Central memory CD4-positive, alpha-beta T cell (primary cell): Measurements from ENCODE around the gene SENP6.
"Not testable (repeated sequence)": the region's sequence is repeated elsewhere in the genome, so short reads cannot be mapped to it uniquely, and the experiment has no call there.

Source experiments
- DNase-seq: peaks from one replicate; pipeline ENCODE4 v3.0.0; 2022

Gene SENP6

GRCh38 chr6:75666592-75666991 lies 64.9 kb downstream of the SENP6 start:
- no peak for DNase-seq

- no peak for DNase-seq
These were observed 72.2 kb downstream of the SENP6 start for GRCh38 chr6:75673884-75674283.

- no peak for DNase-seq
These were observed 74.7 kb downstream of the SENP6 start for GRCh38 chr6:75676377-75676776.

GRCh38 chr6:75682548-75682947 lies 80.9 kb downstream of the SENP6 start:
- not testable (repeated sequence) for DNase-seq

DNA sequence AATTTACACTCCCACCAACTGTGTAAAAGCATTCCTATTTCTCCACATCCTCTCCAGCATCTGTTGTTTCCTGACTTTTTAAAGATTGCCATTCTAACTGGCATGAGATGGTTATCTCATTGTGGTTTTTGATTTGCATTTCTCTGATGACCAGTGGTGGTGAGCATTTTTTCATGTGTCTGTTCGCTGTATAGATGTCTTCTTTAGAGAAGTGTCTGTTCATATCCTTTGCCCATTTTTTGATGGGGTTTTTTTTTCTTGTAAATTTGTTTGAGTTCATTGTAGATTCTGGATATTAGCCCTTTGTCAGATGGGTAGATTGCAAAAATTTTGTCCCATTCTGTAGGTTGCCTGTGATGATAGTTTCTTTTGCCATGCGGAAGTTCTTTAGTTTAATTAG lies 81.3 kb downstream of the SENP6 start:
- not testable (repeated sequence) for DNase-seq

DNA sequence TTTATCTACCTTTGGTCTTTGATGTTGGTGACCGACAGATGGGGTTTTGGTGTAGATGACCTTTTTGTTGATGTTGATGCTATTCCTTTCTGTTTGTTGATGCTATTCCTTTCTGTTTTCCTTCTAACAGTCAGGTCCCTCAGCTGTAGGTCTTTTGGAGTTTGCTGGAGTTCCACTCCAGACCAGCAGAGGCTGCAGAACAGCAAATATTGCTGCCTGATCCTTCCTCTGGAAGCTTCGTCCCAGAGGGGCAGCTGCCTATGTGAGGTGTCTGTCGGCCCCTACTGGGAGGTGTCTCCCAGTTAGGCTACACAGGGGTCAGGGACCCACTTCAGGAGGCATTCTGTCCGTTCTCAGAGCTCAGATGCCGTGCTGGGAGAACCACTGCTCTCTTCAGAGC lies 85.9 kb downstream of the SENP6 start:
- not testable (repeated sequence) for DNase-seq

- not testable (repeated sequence) for DNase-seq
These were observed 86.3 kb downstream of the SENP6 start for GRCh38 chr6:75687937-75688336.

GRCh38 chr6:75689576-75689975 lies 87.9 kb downstream of the SENP6 start:
- no peak for DNase-seq

- no peak for DNase-seq
These were observed 89.3 kb downstream of the SENP6 start for GRCh38 chr6:75691012-75691411.

DNA sequence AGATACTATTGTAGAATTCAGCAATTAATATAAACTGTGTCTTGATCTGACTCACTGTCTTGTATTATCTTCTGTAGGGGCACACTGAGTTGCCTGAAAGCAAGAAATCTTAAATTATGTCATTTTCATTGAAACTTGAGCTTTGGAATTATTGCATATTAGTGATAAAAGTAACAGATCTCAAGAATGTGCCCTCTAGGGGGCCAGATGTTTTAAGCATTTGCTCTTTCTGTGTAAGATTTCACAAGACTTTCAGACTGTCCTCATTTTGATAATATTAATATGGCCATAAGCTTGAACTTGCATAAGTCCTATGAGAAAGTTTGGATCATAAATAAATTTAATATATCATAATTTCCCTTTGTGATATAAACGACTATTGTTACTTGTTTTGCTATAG lies 91.9 kb downstream of the SENP6 start:
- DNase-seq: no peak

DNA sequence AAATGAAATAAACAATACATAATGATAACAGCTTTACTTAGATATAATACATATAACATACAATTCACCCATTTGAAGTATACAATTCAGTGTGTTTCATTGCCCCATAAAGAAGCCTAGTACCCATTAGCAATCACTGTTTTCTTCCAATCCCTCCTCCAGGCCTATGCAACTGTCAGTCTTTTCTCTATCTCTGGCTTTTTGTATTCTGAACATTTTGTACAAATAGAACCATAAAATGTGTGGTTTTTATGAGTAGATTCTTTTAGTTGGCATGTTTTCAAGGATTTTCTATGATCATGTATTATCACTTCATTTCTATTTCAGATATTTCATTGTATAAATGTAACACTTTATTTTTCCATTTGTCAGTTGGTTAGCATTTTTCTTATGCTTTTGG lies 92.7 kb downstream of the SENP6 start:
- no peak for DNase-seq

DNA sequence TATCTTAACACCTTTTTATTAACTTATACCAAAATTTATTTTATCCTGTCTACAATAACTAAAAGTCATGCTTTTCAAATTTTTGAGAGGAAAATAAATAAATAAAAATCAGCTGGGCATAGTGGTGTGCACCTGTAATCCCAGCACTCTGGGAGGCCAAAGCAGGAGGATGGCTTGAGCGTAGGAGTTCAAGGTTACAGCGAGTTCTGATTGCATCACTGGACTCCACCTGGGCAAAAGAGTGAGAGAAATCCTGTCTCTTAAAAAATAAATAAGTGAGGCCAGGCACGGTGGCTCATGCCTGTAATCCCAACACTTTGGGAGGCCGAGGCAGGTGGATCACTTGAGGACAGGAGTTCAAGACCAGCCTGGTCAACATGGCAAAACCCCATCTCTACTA lies 106.7 kb downstream of the SENP6 start:
- not testable (repeated sequence) for DNase-seq

DNA sequence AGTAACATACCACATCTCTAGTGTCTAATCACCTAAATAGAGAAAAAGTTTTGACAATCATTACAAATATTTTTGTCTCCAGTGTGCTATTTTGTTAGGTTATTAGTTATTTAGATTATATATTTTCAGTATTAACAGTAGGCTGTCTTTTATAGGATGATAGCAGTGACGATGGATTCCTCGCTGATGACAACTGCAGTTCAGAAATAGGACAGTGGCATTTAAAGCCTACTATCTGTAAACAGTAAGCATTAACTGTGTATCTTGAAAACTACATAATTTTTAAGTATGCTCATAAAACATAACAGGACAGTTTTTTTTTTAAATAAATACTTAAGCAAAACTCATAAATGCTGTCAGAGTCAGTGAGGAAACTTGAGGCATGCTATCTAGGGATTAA lies 109.5 kb downstream of the SENP6 start:
- DNase-seq: no peak

DNA sequence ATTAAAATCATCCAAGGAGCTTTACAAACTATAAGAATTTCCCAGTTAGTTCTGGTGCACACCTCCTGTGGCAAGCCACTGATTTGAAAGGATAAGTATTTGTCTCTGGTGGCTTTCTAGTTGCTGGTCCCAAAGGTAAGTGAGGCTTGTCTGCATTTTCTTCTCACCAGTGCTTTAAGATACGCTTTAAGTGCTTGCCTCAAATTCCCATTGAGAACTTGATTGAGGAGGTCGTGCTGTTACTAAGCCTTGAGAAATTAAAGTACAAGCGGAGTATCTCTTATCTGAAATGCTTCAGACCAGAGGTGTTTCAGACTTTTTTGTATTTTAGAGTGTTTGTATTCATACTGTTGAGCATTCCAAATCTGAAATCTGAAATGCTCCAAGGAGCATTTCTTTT lies 117.5 kb downstream of the SENP6 start:
- DNase-seq: no peak

- DNase-seq: no peak
These were observed 121.7 kb downstream of the SENP6 start for GRCh38 chr6:75723382-75723781.

DNA sequence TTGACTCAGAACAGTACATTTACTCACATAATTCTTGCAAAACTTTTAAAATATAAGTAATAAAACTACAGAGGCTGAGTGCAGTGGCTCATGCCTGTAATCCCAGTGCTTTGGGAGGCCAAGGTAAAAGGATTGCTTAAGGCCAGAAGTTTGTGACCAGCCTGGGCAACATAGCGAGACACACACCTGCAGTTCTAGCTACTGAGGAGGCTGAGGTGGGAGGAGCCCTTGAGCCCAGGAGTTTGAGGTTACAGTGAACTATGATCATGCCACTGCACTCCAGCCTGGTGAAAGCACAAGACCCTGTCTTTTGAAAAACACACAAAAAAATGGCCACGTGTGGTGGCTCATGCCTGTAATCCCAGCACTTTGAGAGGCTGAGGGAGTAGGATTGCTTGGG lies 125.5 kb downstream of the SENP6 start:
- DNase-seq: no peak

GRCh38 chr6:75731029-75731428 lies 129.3 kb downstream of the SENP6 start:
- not testable (repeated sequence) for DNase-seq

- no peak for DNase-seq
These were observed 134.0 kb downstream of the SENP6 start for GRCh38 chr6:75735491-75736186.

DNA sequence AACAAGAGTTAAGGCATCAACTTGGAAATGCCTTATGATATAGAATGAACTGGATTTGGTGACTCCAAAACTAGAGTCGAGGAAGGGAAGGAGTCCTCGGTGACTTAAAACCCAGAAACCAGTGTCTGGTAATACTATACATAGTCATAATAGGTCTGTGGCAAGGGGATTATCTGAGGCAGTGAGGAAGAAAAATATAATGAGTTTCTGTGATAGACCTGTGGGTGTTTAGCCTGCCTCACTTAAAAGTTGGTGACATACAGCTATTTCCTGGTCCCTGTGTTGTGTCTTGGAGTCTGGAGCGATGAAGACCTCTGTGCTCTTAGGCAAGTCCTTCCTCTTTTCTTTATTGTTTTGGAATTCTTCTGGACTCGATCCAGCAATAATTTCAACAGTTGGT lies 142.3 kb downstream of the SENP6 start:
- no peak for DNase-seq

- no peak for DNase-seq
These were observed 143.7 kb downstream of the SENP6 start for GRCh38 chr6:75745404-75745803.

GRCh38 chr6:75746221-75746620 lies 144.5 kb downstream of the SENP6 start:
- no peak for DNase-seq

DNA sequence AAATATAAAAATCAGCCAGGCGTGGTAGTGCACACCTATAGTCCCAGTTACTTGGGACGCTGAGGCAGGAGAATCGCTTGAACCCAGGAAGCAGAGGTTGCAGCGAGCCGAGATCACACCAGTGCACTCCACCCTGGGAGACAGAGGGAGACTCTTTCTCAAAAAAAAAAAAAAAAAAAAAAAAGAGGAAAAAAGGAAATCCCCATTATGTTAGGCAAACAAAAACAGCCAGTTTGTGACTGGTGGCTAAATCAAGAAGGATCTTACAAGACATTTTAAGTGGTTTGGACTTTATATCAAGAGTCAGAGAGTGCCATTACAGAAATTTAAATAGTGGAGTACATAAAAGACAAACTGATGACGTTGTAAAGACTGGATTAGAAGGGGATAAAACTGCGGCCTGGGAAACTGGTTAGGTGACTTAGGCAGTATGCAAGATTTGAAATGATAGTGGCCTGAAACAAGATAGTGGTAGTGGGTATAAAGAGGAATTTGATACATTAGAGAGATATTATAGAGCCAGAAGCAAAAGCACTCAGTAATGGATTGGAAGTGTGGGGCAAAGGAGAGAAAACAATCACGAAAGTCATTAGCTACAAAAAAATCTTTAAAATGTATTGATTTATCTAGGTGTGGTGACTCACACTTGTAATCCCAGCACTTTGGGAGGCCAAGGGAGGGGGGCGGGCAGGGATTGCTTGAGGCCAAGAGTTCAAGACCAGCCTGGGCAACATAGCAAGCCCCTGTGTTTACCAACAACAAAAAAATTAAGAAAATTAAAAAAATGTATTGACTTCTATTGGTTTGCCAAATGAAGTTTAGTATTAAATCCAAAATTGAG lies 145.7 kb downstream of the SENP6 start:
- DNase-seq: no peak

DNA sequence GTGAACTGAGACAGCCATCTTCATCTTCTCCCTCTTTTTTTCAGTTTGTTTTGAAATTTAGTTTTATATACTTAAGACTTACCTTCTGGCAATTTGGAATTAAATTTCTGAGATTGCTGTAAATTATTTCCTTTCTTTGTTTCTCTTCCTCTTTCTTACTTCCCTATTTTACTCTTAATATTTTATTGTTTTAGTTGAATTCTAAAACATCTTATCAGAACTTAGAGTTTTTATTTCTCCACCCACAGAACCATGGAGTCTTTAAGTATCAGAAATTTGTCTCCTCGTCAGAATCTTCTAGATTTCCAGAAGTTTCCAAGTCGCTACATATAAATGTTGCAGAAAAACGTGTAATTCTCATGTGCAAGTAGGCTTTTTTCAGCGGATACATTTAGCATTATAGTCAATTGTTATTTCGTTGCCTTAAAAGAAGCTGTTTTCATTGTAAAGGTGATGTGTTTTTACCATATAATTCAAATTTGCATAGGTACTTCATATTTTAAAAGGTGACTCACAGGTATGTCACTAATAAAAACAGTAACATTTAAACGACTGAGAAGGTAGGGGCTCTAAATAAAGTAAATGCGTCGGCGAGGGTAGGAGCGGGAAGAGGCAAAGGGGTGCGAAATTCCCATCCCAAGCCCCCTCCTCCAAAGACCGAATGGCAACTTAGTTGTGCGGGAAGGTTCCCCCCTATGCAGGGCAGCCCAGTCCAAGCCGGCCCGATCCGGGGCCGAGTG lies 146.5 kb downstream of the SENP6 start:
- DNase-seq: no peak
